GM20000 (cell line): Measurements from ENCODE around the gene POLG.

Experiments
- DNase-seq: peaks from one replicate; pipeline ENCODE4 v3.0.0; 2012; ENCODE audit warnings: low spot score
- CTCF ChIP-seq: IDR thresholded peaks from 2 replicates; pipeline ENCODE4 v1.5.1; 2012; ENCODE audit warnings: mild to moderate bottlenecking, control low read depth; ENCODE audit errors: extremely low read depth, missing control alignments

Gene POLG

GRCh38 chr15:89333011-89333860 lies 1.4 kb downstream of the POLG start:
- no peak for TF ChIP-seq CTCF

GRCh38 chr15:89332446-89332845 lies 2.2 kb downstream of the POLG start:
- no peak for TF ChIP-seq CTCF
- DNase-seq = peak; percentile 44

More at GRCh38 chr15:89333011-89333860, 1.4 kb downstream of the POLG start:
- peak; percentile 37 for DNase-seq

GRCh38 chr15:89330881-89331595 lies 3.6 kb downstream of the POLG start:
- TF ChIP-seq CTCF = no peak
- no peak for DNase-seq

- DNase-seq = no peak
- TF ChIP-seq CTCF = no peak
Measured at GRCh38 chr15:89330119-89330518, 4.5 kb downstream of the POLG start.

GRCh38 chr15:89329329-89330084 lies 5.1 kb downstream of the POLG start:
- TF ChIP-seq CTCF = no peak
- no peak for DNase-seq

- no peak for TF ChIP-seq CTCF
- no peak for DNase-seq
Measured at GRCh38 chr15:89328398-89329254, 6.0 kb downstream of the POLG start.
